ENCODE measurements around the gene FAM219A. TPM values are rescaled to one million over a fixed set of nuclear protein-coding genes. Genes with fewer than 3 reads are reported as not detected.
A peak's percentile ranks its signal among the peaks of the same experiment; 100 is the strongest.

Gene FAM219A, protein sequence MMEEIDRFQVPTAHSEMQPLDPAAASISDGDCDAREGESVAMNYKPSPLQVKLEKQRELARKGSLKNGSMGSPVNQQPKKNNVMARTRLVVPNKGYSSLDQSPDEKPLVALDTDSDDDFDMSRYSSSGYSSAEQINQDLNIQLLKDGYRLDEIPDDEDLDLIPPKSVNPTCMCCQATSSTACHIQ
- 17.5 and 19.2 TPM in 2 replicates for total RNA-seq
- long read RNA-seq, partial matches to known transcripts = 0 of 1 reads
- long read RNA-seq, other reads (novel, unspliced or antisense) = 1 of 1 reads

DNA sequence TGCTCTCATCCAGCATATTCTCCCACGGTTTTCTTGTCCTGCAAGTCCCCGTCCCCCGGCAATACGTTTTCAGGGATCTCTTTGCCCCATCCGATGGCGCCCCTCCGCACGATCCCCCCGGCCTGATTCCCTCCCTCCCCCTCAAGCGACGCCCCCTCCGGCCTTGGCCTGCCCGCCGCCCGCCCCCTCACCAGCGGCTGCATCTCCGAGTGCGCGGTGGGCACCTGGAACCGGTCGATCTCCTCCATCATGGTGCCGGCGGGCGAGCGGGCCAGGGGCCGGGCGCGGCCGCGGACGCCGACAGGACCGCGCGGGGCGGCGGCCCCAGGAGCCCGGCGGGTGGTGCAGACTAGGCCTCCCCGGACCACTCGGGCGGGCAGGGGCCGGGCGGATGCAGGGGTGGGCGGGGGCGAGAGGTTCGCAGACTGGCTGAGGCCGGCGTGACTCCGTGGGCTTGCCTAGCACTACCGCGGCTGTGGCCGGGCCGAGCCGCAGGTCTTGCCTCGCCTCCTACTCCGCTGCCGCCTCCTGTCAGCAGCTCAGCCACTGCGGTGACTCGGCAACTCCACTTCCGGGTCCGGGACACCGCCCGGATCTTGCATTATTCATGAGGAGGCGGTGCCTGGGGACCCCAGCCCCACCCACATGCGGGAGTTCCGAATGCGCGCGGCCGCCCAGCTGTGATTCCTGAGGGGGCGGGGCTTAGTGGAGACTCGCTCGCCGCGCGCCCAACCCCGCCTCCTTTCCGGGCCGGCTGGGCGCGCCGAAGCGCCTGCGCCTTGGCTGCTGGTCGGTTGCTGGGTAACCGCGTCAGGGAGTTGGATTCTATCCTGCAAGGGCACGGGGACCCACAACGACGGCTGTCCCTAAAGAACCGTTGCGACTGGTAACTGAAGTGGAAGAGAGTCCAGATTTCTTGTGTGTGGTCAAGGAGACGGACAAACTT, at the start of gene FAM219A, which contains the start of gene DNAI1:
Gene FAM219A, minus strand, starts transcription at position 558 of the 946 bp plus-strand sequence. Its CDS starts 307 bp downstream, at position 251.
Gene DNAI1, plus strand, starts transcription at position 793 of the 946 bp plus-strand sequence. CDS start 201 bp downstream, outside the sequence.
- Mint-ChIP-seq H3K27ac (peak within 1 kb of the TSS; percentile 97), H3K27me3 (peaks cover 16% of the 10 kb centered on the region), H3K36me3 (ENCODE audit: insufficient read depth) (no peaks in the 10 kb centered on the region), H3K4me3 (ENCODE audit: low read depth) (peak within 1 kb of the TSS; percentile 89), H3K4me1 (ENCODE audit: low read depth) (peaks cover 27% of the 10 kb centered on the region), H3K9me3 (ENCODE audit: low read depth) (no peaks in the 10 kb centered on the region)
- TF ChIP-seq, protein P1, sequence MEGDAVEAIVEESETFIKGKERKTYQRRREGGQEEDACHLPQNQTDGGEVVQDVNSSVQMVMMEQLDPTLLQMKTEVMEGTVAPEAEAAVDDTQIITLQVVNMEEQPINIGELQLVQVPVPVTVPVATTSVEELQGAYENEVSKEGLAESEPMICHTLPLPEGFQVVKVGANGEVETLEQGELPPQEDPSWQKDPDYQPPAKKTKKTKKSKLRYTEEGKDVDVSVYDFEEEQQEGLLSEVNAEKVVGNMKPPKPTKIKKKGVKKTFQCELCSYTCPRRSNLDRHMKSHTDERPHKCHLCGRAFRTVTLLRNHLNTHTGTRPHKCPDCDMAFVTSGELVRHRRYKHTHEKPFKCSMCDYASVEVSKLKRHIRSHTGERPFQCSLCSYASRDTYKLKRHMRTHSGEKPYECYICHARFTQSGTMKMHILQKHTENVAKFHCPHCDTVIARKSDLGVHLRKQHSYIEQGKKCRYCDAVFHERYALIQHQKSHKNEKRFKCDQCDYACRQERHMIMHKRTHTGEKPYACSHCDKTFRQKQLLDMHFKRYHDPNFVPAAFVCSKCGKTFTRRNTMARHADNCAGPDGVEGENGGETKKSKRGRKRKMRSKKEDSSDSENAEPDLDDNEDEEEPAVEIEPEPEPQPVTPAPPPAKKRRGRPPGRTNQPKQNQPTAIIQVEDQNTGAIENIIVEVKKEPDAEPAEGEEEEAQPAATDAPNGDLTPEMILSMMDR (IDR thresholded peaks at IDR 0.05; ENCODE audit: unreplicated experiment) = no peak
- peak; percentile 99 for DNase-seq (ENCODE audit: low spot score, unreplicated experiment)

- H3K27me3 Mint-ChIP-seq = peaks cover 44% of the 10 kb centered on the region
- TF ChIP-seq, protein P1 (IDR thresholded peaks at IDR 0.05; ENCODE audit: unreplicated experiment) = no peak
- DNase-seq (ENCODE audit: low spot score, unreplicated experiment) = no peak
- H3K9me3 Mint-ChIP-seq (ENCODE audit: low read depth) = no peaks in the 10 kb centered on the region
- H3K4me3 Mint-ChIP-seq (ENCODE audit: low read depth) = no peak overlapping the region
- peaks cover 13% of the 10 kb centered on the region for H3K4me1 Mint-ChIP-seq (ENCODE audit: low read depth)
- H3K27ac Mint-ChIP-seq = no peak overlapping the region
- H3K36me3 Mint-ChIP-seq (ENCODE audit: insufficient read depth) = no peaks in the 10 kb centered on the region
Observed at GRCh38 chr9:34507966-34508365, 49.6 kb upstream of the FAM219A start.

DNA sequence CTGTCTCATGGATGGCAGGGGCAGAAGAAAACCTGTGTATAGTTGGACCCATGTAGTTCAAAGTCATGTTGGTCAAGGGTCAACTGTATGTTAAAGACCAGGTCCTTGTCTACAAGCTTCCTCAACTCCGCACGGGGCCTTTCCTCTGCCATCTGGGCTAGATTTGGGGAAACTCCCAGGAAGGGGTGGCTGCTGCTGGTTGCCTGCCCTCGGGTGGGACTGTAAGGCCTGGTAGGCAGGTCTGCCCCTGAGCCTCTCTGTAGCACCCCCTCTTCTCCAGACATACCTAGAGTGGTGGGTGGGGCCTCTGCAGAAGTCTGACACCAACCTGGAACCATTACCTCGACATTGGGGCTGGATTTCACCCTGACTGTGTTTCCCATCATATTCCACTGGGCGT, 49.2 kb upstream of the FAM219A start:
- H3K27ac Mint-ChIP-seq = no peak overlapping the region
- H3K9me3 Mint-ChIP-seq (ENCODE audit: low read depth) = no peaks in the 10 kb centered on the region
- TF ChIP-seq, protein P1 (IDR thresholded peaks at IDR 0.05; ENCODE audit: unreplicated experiment) = no peak
- H3K27me3 Mint-ChIP-seq = peaks cover 47% of the 10 kb centered on the region
- peaks cover 9% of the 10 kb centered on the region for H3K4me1 Mint-ChIP-seq (ENCODE audit: low read depth)
- no peaks in the 10 kb centered on the region for H3K36me3 Mint-ChIP-seq (ENCODE audit: insufficient read depth)
- no peak for DNase-seq (ENCODE audit: low spot score, unreplicated experiment)
- H3K4me3 Mint-ChIP-seq (ENCODE audit: low read depth) = no peak overlapping the region

DNA sequence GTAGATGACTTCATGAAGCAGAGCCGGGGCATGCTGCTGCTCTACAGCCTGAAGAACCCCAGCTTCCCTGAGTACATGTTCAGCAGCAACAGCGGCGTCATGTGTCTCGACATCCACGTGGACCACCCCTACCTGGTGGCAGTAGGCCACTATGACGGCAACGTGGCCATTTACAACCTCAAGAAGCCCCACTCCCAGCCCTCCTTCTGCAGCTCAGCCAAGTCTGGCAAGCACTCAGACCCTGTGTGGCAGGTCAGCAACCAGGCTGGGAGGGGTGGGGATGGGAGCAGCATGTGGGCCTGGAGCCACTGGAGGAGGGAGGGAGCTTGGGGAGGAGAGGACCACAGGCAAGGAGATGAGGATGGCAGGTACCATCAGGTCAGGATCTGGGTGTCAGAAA, 48.3 kb upstream of the FAM219A start:
- Mint-ChIP-seq H3K4me3 (ENCODE audit: low read depth) (no peak overlapping the region), H3K9me3 (ENCODE audit: low read depth) (no peaks in the 10 kb centered on the region), H3K27ac (no peak overlapping the region), H3K36me3 (ENCODE audit: insufficient read depth) (no peaks in the 10 kb centered on the region), H3K27me3 (peaks cover 46% of the 10 kb centered on the region), H3K4me1 (ENCODE audit: low read depth) (peaks cover 8% of the 10 kb centered on the region)
- no peak for DNase-seq (ENCODE audit: low spot score, unreplicated experiment)
- TF ChIP-seq, protein P1 (IDR thresholded peaks at IDR 0.05; ENCODE audit: unreplicated experiment) = no peak

Data from progenitor cell of endocrine pancreas (in vitro differentiated cells).